GM12865 (cell line): Measurements from ENCODE around the gene CLSTN1.
"Not testable (repeated sequence)": the region's sequence is repeated elsewhere in the genome, so short reads cannot be mapped to it uniquely, and the experiment has no call there.

Experiments used
- DNase-seq: peaks from one replicate; pipeline ENCODE4 v3.0.0; 2010; ENCODE audit warnings: low read depth
- H3K4me3 ChIP-seq: 2 replicates; pipeline ENCODE4 v1.5.1; 2011; ENCODE audit warnings: mild to moderate bottlenecking, low read depth, low read length, control low read depth
- CTCF ChIP-seq: IDR thresholded peaks from 2 replicates; pipeline ENCODE4 v1.5.1; 2011; ENCODE audit warnings: low read length, control low read depth, low read depth, inconsistent platforms; ENCODE audit not compliant: insufficient read depth; ENCODE audit errors: missing control alignments

The CLSTN1 gene

GRCh38 chr1:9718006-9718680 lies 105.6 kb downstream of the CLSTN1 start:
- TF ChIP-seq CTCF = no peak
- H3K4me3 ChIP-seq = no peak overlapping the region
- no peak for DNase-seq

GRCh38 chr1:9717193-9718005 lies 106.4 kb downstream of the CLSTN1 start:
- TF ChIP-seq CTCF = no peak
- peak overlapping the region; percentile 23 for H3K4me3 ChIP-seq
- peak; percentile 87 for DNase-seq

- H3K4me3 ChIP-seq = peak overlapping the region; percentile 23
- TF ChIP-seq CTCF = no peak
- DNase-seq = no peak
Measured at GRCh38 chr1:9716404-9717192, 107.2 kb downstream of the CLSTN1 start.

GRCh38 chr1:9715536-9716226 lies 108.1 kb downstream of the CLSTN1 start:
- no peak for DNase-seq
- no peak overlapping the region for H3K4me3 ChIP-seq

GRCh38 chr1:9714257-9714718 lies 109.5 kb downstream of the CLSTN1 start:
- H3K4me3 ChIP-seq = no peak overlapping the region
- no peak for TF ChIP-seq CTCF
- DNase-seq = no peak

More at GRCh38 chr1:9715536-9716226, 108.1 kb downstream of the CLSTN1 start:
- TF ChIP-seq CTCF = no peak

GRCh38 chr1:9712767-9713166 lies 111.0 kb downstream of the CLSTN1 start:
- DNase-seq, H3K4me3 ChIP-seq: not testable (repeated sequence)
